HG03354 (cell line): ENCODE results near the gene SP5.

Experiments used
- ATAC-seq: cut with Tn5 transposase; IDR thresholded peaks from one replicate; pipeline ENCODE4 v1.9.1; 2021; ENCODE audit warnings: mild to moderate bottlenecking; ENCODE audit not compliant: unreplicated experiment, poor library complexity, severe bottlenecking

SP5 gene

GRCh38 chr2:170707821-170708795, 7.0 kb upstream of the SP5 start:
- no peak for ATAC-seq

GRCh38 chr2:170710609-170710979, 4.5 kb upstream of the SP5 start:
- no peak for ATAC-seq

GRCh38 chr2:170711196-170711773, 3.9 kb upstream of the SP5 start:
- no peak for ATAC-seq

DNA sequence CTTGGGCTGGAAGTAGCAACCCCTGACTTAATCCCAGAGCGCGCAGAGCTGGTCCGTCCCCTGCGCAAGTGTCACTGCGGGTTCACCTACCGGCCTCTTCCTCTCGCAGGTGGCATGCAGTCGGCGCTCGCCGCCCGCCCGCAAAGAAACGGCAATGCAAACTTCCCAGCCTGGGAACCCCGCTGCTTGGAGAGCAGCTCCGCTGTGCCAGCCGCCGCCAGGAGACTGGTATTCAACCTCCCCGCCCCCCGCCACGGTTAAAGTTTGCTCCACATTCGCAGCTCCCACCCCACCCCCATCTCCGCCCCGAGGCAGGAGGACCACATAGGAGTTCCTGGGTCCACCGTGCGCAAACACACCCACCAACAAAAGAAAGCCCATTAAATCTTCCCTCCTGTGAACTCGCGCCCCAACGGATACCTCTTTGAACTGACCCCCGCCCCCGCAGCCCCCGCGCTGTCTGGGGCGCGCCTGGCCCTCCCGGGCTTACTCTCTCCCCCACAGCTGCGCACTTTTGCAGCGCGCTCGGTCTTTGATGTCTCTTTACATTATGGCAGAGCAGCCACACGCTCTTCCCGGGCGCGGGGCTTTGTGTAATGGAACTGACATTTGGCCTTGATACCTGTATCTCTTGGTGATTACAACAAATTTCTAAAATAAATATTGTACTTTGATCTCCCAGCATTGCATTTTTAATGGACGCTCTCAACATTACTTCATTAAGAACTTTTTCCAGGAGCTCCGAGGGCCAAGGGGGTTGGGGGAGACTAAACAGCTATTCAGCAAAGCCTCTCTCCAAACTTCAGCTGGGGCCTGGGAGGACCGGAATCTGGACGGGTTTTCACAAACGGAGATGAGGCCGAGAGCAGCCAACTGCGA, 3.1 kb upstream of the SP5 start:
- ATAC-seq: no peak

DNA sequence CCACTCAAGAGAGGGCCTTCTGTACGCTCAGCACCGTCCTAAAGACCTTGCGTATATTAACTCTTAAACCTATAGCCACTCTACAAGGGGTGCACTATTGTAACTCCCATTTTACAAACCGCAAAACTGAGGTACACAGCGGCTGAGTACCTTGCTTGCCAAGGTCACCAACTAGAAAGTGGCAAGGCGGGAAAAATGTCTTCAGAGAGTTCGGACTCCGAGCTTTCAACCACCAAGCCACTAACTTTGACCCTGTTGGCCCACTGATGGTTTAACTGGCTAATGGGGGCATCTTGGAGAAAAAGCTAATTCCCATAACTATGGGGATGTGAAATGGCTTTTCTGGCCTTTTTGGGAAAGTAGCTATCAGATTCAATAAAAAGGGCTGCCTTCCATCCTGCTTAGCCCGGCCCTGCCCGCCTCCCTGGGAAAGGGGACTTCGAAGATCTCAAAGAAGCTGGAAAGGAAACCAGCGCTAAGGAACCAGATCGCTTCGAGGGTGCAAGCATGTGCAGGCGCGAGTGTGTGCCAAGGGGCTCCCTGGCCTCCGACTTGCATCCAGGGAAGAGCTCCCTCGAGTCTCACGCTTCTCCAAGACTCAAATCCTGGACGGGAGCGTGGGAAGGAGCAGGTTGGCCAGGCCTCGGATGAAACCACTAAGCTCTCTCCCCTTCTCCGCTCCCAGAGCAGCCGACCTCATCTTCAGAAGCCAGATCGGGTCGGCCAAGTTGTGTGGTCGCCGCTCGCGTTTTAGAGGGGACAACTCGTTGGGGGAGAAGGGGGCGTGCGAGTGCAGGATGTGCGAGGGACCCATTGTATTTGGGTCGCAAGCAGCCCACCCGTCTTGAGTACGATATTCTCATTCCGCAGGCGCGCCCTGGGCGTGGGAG, 2.2 kb upstream of the SP5 start:
- no peak for ATAC-seq

DNA sequence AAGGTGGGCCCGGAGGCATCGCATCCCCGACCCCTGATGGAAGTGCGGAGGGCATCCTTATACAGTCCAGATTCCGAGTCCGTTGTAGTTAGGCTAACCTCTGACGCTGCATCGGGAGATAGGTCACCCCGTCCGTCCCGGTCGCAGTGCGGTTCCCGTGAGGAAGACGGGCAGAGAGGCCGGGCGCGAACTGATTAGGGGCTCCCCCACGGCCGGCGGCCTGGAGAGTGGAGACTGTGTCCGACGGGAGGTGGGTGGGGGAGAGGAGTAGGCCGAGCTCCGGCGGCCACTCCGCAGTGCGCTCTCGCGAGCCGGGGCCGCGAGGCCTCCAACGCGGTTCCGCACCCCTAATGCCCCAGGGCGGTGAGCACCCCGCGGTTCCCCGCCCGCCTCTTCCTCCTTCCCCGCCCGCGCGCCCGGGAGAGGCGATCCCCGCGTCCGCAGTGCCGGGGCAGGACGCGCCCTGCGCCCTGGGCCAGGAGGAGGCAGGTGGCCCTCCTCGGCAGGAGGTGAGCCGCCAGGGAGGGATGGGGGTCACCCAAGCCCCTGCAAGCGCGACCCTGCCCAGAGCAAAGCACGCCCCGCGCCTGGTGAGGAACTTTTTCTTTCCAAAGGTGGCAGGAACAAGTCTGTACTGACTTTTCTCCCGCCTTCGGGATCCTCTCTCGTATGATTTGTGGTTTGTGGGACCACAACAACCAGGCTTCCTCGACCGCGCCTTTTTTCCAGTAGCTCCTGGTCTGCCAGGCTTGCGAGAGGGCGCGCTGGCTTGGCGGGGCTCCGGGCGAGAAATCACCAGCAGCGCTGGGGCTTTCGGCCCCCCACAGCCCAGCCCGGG, 1.4 kb upstream of the SP5 start:
- ATAC-seq: no peak

GRCh38 chr2:170714381-170715061, 616 bp upstream of the SP5 start:
- ATAC-seq: no peak

DNA sequence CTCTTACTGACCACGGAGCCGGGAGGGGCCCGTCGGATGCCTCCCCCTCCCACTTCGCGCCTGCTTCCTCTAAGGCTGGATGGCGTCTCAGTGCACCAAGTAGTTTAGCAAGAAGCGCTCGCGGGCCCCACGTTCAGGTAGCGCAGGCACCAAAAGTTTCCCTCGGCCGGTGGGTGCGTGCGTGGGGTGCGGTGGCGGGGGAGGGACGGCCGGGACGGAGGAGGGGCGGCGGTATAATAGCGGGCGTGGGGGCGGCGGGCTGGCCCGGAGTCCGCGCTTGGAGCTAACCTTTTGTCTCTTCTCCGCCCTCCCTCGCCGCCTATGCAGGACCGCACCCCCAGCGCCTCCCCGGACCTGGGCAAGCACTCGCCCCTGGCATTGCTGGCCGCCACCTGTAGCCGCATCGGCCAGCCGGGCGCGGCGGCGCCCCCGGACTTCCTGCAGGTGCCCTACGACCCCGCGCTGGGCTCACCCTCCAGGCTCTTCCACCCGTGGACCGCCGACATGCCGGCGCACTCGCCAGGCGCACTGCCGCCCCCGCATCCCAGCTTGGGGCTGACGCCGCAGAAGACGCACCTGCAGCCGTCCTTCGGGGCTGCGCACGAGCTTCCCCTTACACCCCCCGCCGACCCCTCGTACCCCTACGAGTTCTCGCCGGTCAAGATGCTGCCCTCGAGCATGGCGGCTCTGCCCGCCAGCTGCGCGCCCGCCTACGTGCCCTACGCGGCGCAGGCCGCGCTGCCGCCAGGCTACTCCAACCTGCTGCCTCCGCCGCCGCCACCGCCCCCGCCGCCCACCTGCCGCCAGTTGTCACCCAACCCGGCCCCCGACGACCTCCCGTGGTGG, 1.0 kb downstream of the SP5 start:
- no peak for ATAC-seq

DNA sequence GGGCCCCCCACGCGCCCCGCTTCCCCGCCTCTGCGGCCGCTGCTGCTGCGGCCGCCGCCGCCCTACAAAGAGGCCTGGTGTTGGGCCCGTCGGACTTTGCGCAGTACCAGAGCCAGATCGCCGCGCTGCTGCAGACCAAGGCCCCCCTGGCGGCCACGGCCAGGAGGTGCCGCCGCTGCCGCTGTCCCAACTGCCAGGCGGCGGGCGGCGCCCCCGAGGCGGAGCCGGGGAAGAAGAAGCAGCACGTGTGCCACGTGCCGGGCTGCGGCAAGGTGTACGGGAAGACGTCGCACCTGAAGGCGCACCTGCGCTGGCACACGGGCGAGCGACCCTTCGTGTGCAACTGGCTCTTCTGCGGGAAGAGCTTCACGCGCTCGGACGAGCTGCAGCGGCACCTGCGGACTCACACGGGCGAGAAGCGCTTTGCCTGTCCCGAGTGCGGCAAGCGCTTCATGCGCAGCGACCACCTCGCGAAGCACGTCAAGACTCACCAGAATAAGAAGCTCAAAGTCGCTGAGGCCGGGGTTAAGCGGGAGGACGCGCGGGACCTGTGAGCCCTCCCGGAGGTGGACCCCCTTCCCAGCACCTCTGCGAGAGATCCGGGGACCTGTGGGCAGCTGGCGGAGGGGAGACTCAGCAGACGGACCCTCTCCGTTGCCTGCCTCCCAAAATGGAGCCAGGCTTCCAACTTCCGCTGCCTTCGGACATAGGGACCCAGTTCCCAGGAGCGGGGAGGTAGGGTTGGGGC, 1.9 kb downstream of the SP5 start:
- ATAC-seq: no peak

- no peak for ATAC-seq
These were observed 2.4 kb downstream of the SP5 start for GRCh38 chr2:170717599-170717963.

- no peak for ATAC-seq
These were observed 3.0 kb downstream of the SP5 start for GRCh38 chr2:170717991-170718589.

DNA sequence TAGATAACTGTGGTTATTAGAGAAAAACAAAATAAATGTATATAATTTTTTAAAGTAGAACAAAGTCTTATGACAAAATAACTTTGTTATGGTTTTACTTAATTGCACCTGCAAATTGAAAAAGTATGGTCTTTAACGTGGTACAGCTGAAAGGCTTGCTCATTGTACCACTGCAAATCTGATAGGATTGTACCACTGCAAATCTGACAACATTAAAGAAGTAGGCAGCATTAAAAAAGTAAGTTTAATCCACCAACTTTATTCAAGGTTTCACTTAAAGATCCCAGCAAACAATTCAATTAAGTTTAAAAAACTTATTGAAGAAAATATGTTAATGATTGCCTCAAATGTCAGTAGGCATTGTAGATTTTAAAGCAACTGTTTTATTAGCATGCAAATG, 4.7 kb downstream of the SP5 start:
- ATAC-seq: no peak

DNA sequence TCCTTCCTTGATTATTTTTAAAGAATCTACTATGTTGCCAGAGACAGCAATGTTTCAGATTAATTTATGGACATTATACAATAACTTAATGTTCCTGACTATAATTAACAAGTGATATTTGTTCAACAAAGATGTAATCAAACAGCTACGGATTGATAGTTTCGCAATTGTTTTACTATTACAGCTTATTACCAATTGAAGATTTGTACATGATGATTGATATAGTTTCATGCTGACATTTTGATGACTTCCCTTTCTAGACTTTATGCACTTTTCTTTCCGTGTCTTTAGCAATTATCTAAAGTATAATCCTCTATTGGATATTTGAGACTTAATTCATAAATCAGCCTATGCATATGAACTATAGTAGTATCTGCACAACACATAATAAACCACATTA, 6.5 kb downstream of the SP5 start:
- no peak for ATAC-seq

GRCh38 chr2:170722301-170722700, 7.2 kb downstream of the SP5 start:
- no peak for ATAC-seq

DNA sequence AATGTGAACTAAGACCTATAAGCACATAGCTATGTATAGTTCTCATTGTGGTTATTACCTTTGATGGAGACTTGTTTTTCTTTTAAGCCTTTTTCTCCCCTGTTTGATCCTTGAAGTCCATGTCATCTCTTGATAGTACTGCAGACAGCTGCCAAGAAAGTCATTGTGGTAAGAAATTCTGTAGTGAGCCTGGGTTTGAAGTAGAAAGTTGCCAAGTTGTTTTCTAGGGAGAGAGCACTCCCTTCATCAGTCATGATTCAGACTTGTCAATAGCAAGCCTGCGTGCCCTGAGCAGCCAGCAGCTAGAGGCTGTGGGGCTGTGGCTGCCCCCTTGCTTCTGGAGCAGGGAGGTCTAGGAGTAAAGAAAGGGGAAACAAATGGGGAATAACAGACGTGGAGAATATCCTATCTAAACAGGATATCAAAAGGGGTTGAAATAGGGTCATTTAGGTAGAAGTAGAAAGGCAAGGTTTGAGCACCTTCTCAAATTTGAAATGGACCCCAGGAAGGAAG, 8.4 kb downstream of the SP5 start:
- no peak for ATAC-seq
